ENCODE measurements around the gene BMS1. TPM values are rescaled to one million over a fixed set of nuclear protein-coding genes. Genes with fewer than 3 reads are reported as not detected.

Gene BMS1
- total RNA-seq, 1 experiment from 2014 or later, result 25.9 TPM

DNA sequence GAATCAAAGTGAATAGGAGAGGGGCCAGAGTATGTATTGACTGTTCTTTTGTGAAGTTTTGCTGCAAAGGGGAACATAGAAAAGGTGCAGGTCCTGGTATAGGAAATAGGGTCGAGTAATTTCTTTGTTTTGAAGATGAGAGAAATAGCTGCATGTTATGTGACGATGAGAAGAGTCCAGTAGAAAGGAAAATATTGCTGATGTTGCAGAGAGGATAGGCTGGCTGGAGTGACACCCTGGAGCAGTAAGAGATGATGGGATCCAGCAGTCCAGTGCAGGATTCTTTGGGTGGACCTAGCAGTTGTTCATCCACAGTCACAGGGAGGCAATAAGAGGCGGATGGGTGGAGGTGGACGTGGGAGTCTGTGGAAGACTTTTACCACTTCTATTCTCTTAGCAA is 2.1 kb upstream of the BMS1 start:
- no peak for DNase-seq
- intact Hi-C loops (cut with micrococcal nuclease; ENCODE audit: unreplicated experiment), result no loop called here
- Mint-ChIP-seq H3K4me1 (ENCODE audit: low read depth, unreplicated experiment) (no peaks in the 10 kb centered on the region), H3K36me3 (ENCODE audit: insufficient read depth, unreplicated experiment) (peaks cover 24% of the 10 kb centered on the region), H3K27ac (ENCODE audit: unreplicated experiment) (no peak overlapping the region), H3K4me3 (ENCODE audit: low read depth, unreplicated experiment) (peak overlapping the region; percentile 15), H3K27me3 (ENCODE audit: unreplicated experiment) (peaks cover 30% of the 10 kb centered on the region), H3K9me3 (ENCODE audit: low read depth, unreplicated experiment) (peaks cover 2% of the 10 kb centered on the region)
- no peak for TF ChIP-seq CTCF (IDR thresholded peaks at IDR 0.05; ENCODE audit: unreplicated experiment)
- CTCF ChIA-PET, result no interaction called here
- no TSS peak for BruUV-seq (replicated peaks)

DNA sequence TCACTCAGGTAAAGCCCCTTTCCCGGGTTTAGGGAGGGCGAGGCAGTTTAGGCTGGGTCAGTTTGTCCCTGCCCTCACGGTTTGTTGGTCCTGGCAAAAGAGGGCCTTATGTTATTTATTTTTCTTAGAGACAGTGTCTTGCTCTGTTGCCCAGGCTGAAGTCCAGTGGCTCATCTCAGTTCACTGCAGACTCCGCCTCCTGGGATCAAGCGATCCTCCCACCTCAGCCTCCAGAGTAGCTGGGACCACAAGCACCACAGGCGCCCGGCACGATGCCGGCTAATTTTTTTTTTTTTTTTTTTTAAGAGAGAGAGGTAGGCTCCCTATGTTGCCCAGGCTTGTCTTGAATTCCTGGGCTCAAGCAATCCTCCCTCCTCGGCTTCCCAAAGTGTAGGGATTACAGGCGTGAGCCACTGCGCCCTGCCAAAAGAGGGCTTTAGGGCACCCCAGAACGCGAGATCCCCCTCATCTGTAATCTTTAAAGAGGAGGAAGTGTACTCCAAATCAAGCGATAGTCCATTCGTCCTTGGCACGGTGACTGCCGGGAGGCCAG is 626 bp upstream of the BMS1 start:
- Mint-ChIP-seq H3K9me3 (ENCODE audit: low read depth, unreplicated experiment) (peaks cover 2% of the 10 kb centered on the region), H3K36me3 (ENCODE audit: insufficient read depth, unreplicated experiment) (peaks cover 35% of the 10 kb centered on the region), H3K4me3 (ENCODE audit: low read depth, unreplicated experiment) (peak overlapping the region; percentile 92), H3K4me1 (ENCODE audit: low read depth, unreplicated experiment) (no peaks in the 10 kb centered on the region), H3K27me3 (ENCODE audit: unreplicated experiment) (peaks cover 15% of the 10 kb centered on the region), H3K27ac (ENCODE audit: unreplicated experiment) (peak overlapping the region; percentile 85)
- BruUV-seq (replicated peaks), result TSS peak; percentile 83
- TF ChIP-seq CTCF (IDR thresholded peaks at IDR 0.05; ENCODE audit: unreplicated experiment), result no peak
- intact Hi-C loops (cut with micrococcal nuclease; ENCODE audit: unreplicated experiment), result loop anchor here (2.0 kb wide), 1 partner anchor 143 kb away; the partner anchor contains the start of gene ZNF33B
- peak; percentile 11 for DNase-seq
- CTCF ChIA-PET, result no interaction called here

GRCh38 chr10:42783181-42783549 is 570 bp downstream of the BMS1 start:
- Mint-ChIP-seq H3K9me3 (ENCODE audit: low read depth, unreplicated experiment) (peaks cover 2% of the 10 kb centered on the region), H3K27ac (ENCODE audit: unreplicated experiment) (peak overlapping the region; percentile 85), H3K36me3 (ENCODE audit: insufficient read depth, unreplicated experiment) (peaks cover 37% of the 10 kb centered on the region), H3K4me3 (ENCODE audit: low read depth, unreplicated experiment) (peak overlapping the region; percentile 92), H3K4me1 (ENCODE audit: low read depth, unreplicated experiment) (no peaks in the 10 kb centered on the region), H3K27me3 (ENCODE audit: unreplicated experiment) (peaks cover 3% of the 10 kb centered on the region)
- BruUV-seq (replicated peaks), result TSS peak; percentile 62
- no peak for TF ChIP-seq CTCF (IDR thresholded peaks at IDR 0.05; ENCODE audit: unreplicated experiment)
- intact Hi-C loops (cut with micrococcal nuclease; ENCODE audit: unreplicated experiment), result loop anchor here (2.0 kb wide), 1 partner anchor 144 kb away; the partner anchor contains the start of gene ZNF33B
- peak; percentile 6 for DNase-seq
- CTCF ChIA-PET, result interaction anchor here (0.6 to 1.2 kb wide), 3 partner anchors 29 to 182 kb away, joined by 3 to 11 read pairs (median 3); no protein-coding TSS in a partner anchor

DNA sequence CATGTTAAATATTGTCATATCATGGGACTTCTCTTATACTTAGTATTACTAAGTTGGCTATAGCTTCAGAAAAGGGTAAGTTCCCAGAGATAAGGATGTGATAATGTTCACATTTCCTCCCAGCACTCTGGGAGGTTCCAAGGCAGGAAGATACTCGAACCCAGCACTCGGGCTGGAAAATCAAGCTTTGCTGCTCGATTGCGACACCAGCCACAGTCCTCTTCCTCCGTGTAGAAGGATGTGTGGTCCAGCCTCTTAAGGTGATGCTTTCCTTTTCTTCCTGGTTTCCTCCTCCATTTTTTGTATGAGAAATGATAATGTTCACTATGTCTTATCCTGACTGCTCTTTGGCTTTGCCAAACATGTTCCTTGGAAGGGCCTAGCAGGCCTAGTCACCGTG is 3.2 kb downstream of the BMS1 start:
- no TSS peak for BruUV-seq (replicated peaks)
- intact Hi-C loops (cut with micrococcal nuclease; ENCODE audit: unreplicated experiment), result no loop called here
- H3K4me3 Mint-ChIP-seq (ENCODE audit: low read depth, unreplicated experiment), result no peak overlapping the region
- H3K27ac Mint-ChIP-seq (ENCODE audit: unreplicated experiment), result no peak overlapping the region
- TF ChIP-seq CTCF (IDR thresholded peaks at IDR 0.05; ENCODE audit: unreplicated experiment), result no peak
- no peaks in the 10 kb centered on the region for H3K4me1 Mint-ChIP-seq (ENCODE audit: low read depth, unreplicated experiment)
- CTCF ChIA-PET, result no interaction called here
- DNase-seq, result no peak
- H3K36me3 Mint-ChIP-seq (ENCODE audit: insufficient read depth, unreplicated experiment), result peaks cover 36% of the 10 kb centered on the region
- H3K9me3 Mint-ChIP-seq (ENCODE audit: low read depth, unreplicated experiment), result no peaks in the 10 kb centered on the region
- H3K27me3 Mint-ChIP-seq (ENCODE audit: unreplicated experiment), result no peaks in the 10 kb centered on the region
